K562 (cell line): ENCODE measurements around the gene MTMR3.

Experiments used
- CTCF ChIP-seq, 3 experiments: IDR thresholded peaks in 2 of 3; conservative IDR thresholded peaks in 1 of 3; 2 replicates each; pipeline ENCODE4 v1.5.1; 2011 to 2012; ENCODE audit warnings: low read length in 3 of 3, mild to moderate bottlenecking in 3 of 3, control low read depth in 2 of 3, improper control_type of control experiment in 1 of 3, inconsistent platforms in 1 of 3, low read depth in 1 of 3, mixed read lengths in 1 of 3, moderate library complexity in 1 of 3; ENCODE audit not compliant: insufficient read depth in 2 of 3
- MTA3 ChIP-seq: fragments of 450-650 bp; formaldehyde crosslinking; IDR thresholded peaks from 2 replicates; pipeline ENCODE4 v1.6.1; 2017; ENCODE audit warnings: mild to moderate bottlenecking, borderline replicate concordance
- MYNN ChIP-seq, 2 experiments: sonication (generic); formaldehyde crosslinking in 1 of 2; IDR thresholded peaks; 2 replicates each; pipeline versions ENCODE4 v1.5.0 to v1.6.1; 2016 to 2020; ENCODE audit warnings: antibody characterized with exemption in 1 of 2, missing genetic modification reagents in 1 of 2
- POLR2A ChIP-seq: fragments of 450-650 bp; conservative IDR thresholded peaks from 2 replicates; pipeline ENCODE4 v1.6.1; 2016
- RFX5 ChIP-seq: IDR thresholded peaks from 2 replicates; pipeline ENCODE4 v1.6.1; 2011; ENCODE audit warnings: low read depth, mild to moderate bottlenecking, improper control_type of control experiment, low read length
- SRSF7 ChIP-seq: fragments of 200-400 bp; formaldehyde crosslinking; optimal IDR thresholded peaks from 2 replicates; pipeline ENCODE3; 2017; ENCODE audit warnings: mild to moderate bottlenecking, low read depth, low read length
- TBL1XR1 ChIP-seq, 2 experiments: IDR thresholded peaks; 2 replicates each; pipeline ENCODE4 v1.6.1; 2012; ENCODE audit warnings: improper control_type of control experiment in 2 of 2, low read length in 2 of 2, mild to moderate bottlenecking in 1 of 2
- TFAM ChIP-seq: fragments of 250-450 bp; sonication (Bioruptor Pico); conservative IDR thresholded peaks from 2 replicates; pipeline ENCODE4 v1.5.0; 2021; ENCODE audit warnings: mild to moderate bottlenecking, moderate library complexity
- ZNF23 ChIP-seq: fragments of 250-450 bp; sonication (Bioruptor Pico); IDR thresholded peaks from 2 replicates; pipeline ENCODE4 v1.4.0; 2020; ENCODE audit warnings: mild to moderate bottlenecking
- ZNF253 ChIP-seq: fragments of 250-450 bp; sonication (Bioruptor Pico); conservative IDR thresholded peaks from 2 replicates; pipeline ENCODE4 v1.6.1; 2021; ENCODE audit warnings: mild to moderate bottlenecking
- ZNF561 ChIP-seq: fragments of 450-650 bp; formaldehyde crosslinking; conservative IDR thresholded peaks from 2 replicates; pipeline ENCODE4 v1.4.0; 2020; ENCODE audit warnings: mild to moderate bottlenecking, moderate library complexity

- TF ChIP-seq CTCF (IDR thresholded peaks at IDR 0.05 in 2 of 3, conservative IDR thresholded peaks at IDR 0.05 in 1 of 3; ENCODE audit: insufficient read depth in 2 of 3, low read depth in 1 of 3, low read length in 3 of 3): no peak
- TF ChIP-seq ZNF561: no peak
- no peak for TF ChIP-seq ZNF253 (CRISPR knock-in tag)
- TF ChIP-seq MTA3: no peak
- TF ChIP-seq POLR2A: no peak
- TF ChIP-seq TFAM (CRISPR knock-in tag): no peak
- TF ChIP-seq TBL1XR1 (IDR thresholded peaks at IDR 0.05; ENCODE audit: low read length in 2 of 2): no peak
- TF ChIP-seq ZNF23 (CRISPR knock-in tag): no peak
- no peak for TF ChIP-seq MYNN (IDR thresholded peaks at IDR 0.05)
- no peak for TF ChIP-seq MYNN (CRISPR knock-in tag; IDR thresholded peaks at IDR 0.05)
- TF ChIP-seq RFX5: no peak
- no peak for TF ChIP-seq SRSF7
These were observed 55.1 kb downstream of the MTMR3 start for GRCh38 chr22:29937940-29938693.
